HepG2 (cell line): Measurements from ENCODE around the gene MAP2K7. TPM values are rescaled to one million over a fixed set of nuclear protein-coding genes. Genes with fewer than 3 reads are reported as not detected.

ENCODE experiments used
- ATAD3A ChIP-seq: sonication (generic); formaldehyde crosslinking; IDR thresholded peaks from 2 replicates; pipeline ENCODE4 v1.4.0; 2020; ENCODE audit warnings: missing genetic modification reagents
- BCL6 ChIP-seq: IDR thresholded peaks from 2 replicates; pipeline ENCODE4 v1.6.1; 2016; ENCODE audit warnings: missing genetic modification reagents, missing compliant biosample characterization
- GLI4 ChIP-seq: sonication (generic); formaldehyde crosslinking; IDR thresholded peaks from 2 replicates; pipeline ENCODE4 v1.5.1; 2020; ENCODE audit warnings: missing genetic modification reagents, mild to moderate bottlenecking, moderate library complexity, borderline replicate concordance
- HMG20B ChIP-seq: conservative IDR thresholded peaks from 2 replicates; pipeline ENCODE4 v1.6.1; 2016; ENCODE audit warnings: missing genetic modification reagents, missing compliant biosample characterization
- HNRNPL ChIP-seq: fragments of 200-400 bp; formaldehyde crosslinking; IDR thresholded peaks from 2 replicates; pipeline ENCODE4 v1.6.1; 2017; ENCODE audit warnings: mild to moderate bottlenecking, low read depth, low read length
- KDM2A ChIP-seq: sonication (generic); formaldehyde crosslinking; IDR thresholded peaks from 2 replicates; pipeline ENCODE4 v1.4.0; 2020; ENCODE audit warnings: low read depth, missing genetic modification reagents, borderline replicate concordance
- PTBP1 ChIP-seq: fragments of 200-400 bp; formaldehyde crosslinking; IDR thresholded peaks from 2 replicates; pipeline ENCODE4 v1.6.1; 2018; ENCODE audit warnings: low read length, low read depth; ENCODE audit not compliant: poor library complexity, severe bottlenecking
- SAP130 ChIP-seq: IDR thresholded peaks from 2 replicates; pipeline ENCODE4 v1.6.1; 2016; ENCODE audit warnings: low read depth
- SIN3B ChIP-seq: fragments of 150-350 bp; IDR thresholded peaks from 2 replicates; pipeline ENCODE4 v1.6.1; 2014; ENCODE audit warnings: low read length
- SP5 ChIP-seq: IDR thresholded peaks from 2 replicates; pipeline ENCODE4 v1.6.1; 2016; ENCODE audit warnings: low read depth, borderline replicate concordance
- STAT5B ChIP-seq: sonication (generic); formaldehyde crosslinking; IDR thresholded peaks from 2 replicates; pipeline ENCODE4 v1.4.0; 2020; ENCODE audit warnings: missing genetic modification reagents
- TAF15 ChIP-seq: fragments of 200-400 bp; formaldehyde crosslinking; IDR thresholded peaks from one replicate; pipeline ENCODE4 v1.6.1; 2018; ENCODE audit warnings: mild to moderate bottlenecking, low read depth, low read length; ENCODE audit not compliant: poor library complexity, severe bottlenecking
- ZFP36 ChIP-seq: fragments of 150-350 bp; IDR thresholded peaks from 2 replicates; pipeline ENCODE4 v1.6.1; 2018; ENCODE audit warnings: borderline replicate concordance, low read length, low read depth; ENCODE audit not compliant: partially characterized antibody
- ZNF207 ChIP-seq: fragments of 450-650 bp; IDR thresholded peaks from 2 replicates; pipeline ENCODE4 v1.6.1; 2016; ENCODE audit warnings: antibody characterized with exemption, borderline replicate concordance
- ZNF431 ChIP-seq: sonication (generic); formaldehyde crosslinking; IDR thresholded peaks from 2 replicates; pipeline ENCODE4 v1.9.0; 2022; ENCODE audit warnings: missing genetic modification reagents, low read depth, mild to moderate bottlenecking, borderline replicate concordance
- ZNF468 ChIP-seq: sonication (generic); formaldehyde crosslinking; IDR thresholded peaks from 2 replicates; pipeline ENCODE4 v1.8.0; 2022; ENCODE audit warnings: mild to moderate bottlenecking, moderate library complexity, missing genetic modification reagents
- ZNF614 ChIP-seq: IDR thresholded peaks from 2 replicates; pipeline ENCODE4 v1.6.1; 2018; ENCODE audit warnings: missing biosample characterization, missing genetic modification reagents, inconsistent platforms, borderline replicate concordance
- ZNF724P ChIP-seq: sonication (generic); formaldehyde crosslinking; IDR thresholded peaks from 2 replicates; pipeline ENCODE4 v1.8.0; 2022; ENCODE audit warnings: missing genetic modification reagents, borderline replicate concordance
- ZSCAN21 ChIP-seq: sonication (generic); formaldehyde crosslinking; IDR thresholded peaks from 2 replicates; pipeline ENCODE4 v1.8.0; 2022; ENCODE audit warnings: mild to moderate bottlenecking, missing genetic modification reagents, moderate library complexity, borderline replicate concordance
- polyA plus RNA-seq, 8 experiments: library from polyadenylated mRNA; depleted of rRNA in 3 of 8; stranded (reverse) in 7 of 8; unstranded in 1 of 8; fragments of >200 nt; fragmentation: Illumina TruSeq in 4 of 8; extraction: Trizol in 4 of 8; gene quantifications; 2 replicates each; pipeline versions ENCODE4 v1.2.1 to v1.2.3, GENCODE V29; 2011 to 2016; ENCODE audit warnings: low read depth in 4 of 8, missing spikeins in 1 of 8, mixed read lengths in 1 of 8; ENCODE audit not compliant: insufficient read depth in 1 of 8
- total RNA-seq, 5 experiments: library from RNA; depleted of rRNA; stranded (reverse); fragments of >200 nt; fragmentation: Illumina TruSeq; extraction: Trizol; gene quantifications; 2 replicates each; pipeline ENCODE4 v1.2.3, GENCODE V29; 2016; ENCODE audit warnings: low read depth in 1 of 5
- TF ChIP-seq, protein P1 (sequence below): IDR thresholded peaks from 2 replicates; pipeline ENCODE4 v1.6.1; 2016; ENCODE audit warnings: missing genetic modification reagents, missing compliant biosample characterization
- TF ChIP-seq, protein P2 (sequence below): sonication (generic); formaldehyde crosslinking; IDR thresholded peaks from 2 replicates; pipeline ENCODE4 v1.5.0; 2020; ENCODE audit warnings: missing genetic modification reagents
- TF ChIP-seq, protein P3 (sequence below): sonication (generic); formaldehyde crosslinking; IDR thresholded peaks from 2 replicates; pipeline ENCODE4 v1.5.1; 2020; ENCODE audit warnings: missing genetic modification reagents, mild to moderate bottlenecking, borderline replicate concordance
- TF ChIP-seq, protein P4 (sequence below): sonication (generic); formaldehyde crosslinking; IDR thresholded peaks from 2 replicates; pipeline ENCODE4 v1.4.0; 2020; ENCODE audit warnings: mild to moderate bottlenecking, missing genetic modification reagents
- TF ChIP-seq, protein P5 (sequence below): sonication (generic); formaldehyde crosslinking; IDR thresholded peaks from 2 replicates; pipeline ENCODE4 v1.8.0; 2022; ENCODE audit warnings: mild to moderate bottlenecking, missing genetic modification reagents

MAP2K7 gene
- total and polyA plus RNA-seq, 2 of the 13 experiments (the other 11 are each of a cell fraction or from before 2014, with no cell fraction given): 9.0 to 10.8 TPM

DNA sequence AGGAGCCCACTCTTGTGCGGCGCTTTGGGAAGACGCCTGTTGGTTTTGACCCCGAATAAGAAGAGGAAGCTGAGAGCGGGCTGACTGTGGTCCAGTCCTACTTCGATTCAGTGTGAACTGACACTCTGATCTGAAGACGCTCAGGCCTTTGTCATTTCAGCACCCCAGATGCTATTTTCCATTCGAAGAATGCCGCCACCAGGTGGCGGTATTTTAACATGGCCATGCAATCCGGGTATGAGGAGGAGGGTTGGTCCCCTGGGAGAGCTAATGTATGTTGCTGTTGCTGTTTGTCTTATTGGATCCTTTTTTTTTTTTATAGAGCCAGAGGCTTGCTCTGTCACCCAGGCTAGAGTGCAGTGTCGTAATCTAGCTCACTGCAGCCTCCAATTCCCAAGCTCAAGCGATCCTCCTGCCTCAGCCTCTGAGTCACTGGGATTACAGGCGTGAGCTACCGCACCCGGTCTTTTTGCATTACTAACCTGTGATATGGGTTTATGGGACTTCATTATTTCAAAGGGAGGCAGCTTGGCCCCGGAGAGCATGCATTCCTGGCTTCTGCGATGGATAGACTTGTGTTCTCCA lies 40.6 kb downstream of the MAP2K7 start (continued):
- no peak for TF ChIP-seq ZNF207
- TF ChIP-seq ZNF468 (CRISPR knock-in tag): no peak
- TF ChIP-seq TAF15: no peak
- no peak for TF ChIP-seq SP5 (CRISPR knock-in tag)
- TF ChIP-seq, protein P1, sequence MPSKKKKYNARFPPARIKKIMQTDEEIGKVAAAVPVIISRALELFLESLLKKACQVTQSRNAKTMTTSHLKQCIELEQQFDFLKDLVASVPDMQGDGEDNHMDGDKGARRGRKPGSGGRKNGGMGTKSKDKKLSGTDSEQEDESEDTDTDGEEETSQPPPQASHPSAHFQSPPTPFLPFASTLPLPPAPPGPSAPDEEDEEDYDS: no peak
- no peak for TF ChIP-seq PTBP1
- TF ChIP-seq, protein P2, sequence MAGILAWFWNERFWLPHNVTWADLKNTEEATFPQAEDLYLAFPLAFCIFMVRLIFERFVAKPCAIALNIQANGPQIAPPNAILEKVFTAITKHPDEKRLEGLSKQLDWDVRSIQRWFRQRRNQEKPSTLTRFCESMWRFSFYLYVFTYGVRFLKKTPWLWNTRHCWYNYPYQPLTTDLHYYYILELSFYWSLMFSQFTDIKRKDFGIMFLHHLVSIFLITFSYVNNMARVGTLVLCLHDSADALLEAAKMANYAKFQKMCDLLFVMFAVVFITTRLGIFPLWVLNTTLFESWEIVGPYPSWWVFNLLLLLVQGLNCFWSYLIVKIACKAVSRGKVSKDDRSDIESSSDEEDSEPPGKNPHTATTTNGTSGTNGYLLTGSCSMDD (CRISPR knock-in tag): no peak
- TF ChIP-seq SAP130 (CRISPR knock-in tag): peak; percentile 43
- TF ChIP-seq, protein P3, sequence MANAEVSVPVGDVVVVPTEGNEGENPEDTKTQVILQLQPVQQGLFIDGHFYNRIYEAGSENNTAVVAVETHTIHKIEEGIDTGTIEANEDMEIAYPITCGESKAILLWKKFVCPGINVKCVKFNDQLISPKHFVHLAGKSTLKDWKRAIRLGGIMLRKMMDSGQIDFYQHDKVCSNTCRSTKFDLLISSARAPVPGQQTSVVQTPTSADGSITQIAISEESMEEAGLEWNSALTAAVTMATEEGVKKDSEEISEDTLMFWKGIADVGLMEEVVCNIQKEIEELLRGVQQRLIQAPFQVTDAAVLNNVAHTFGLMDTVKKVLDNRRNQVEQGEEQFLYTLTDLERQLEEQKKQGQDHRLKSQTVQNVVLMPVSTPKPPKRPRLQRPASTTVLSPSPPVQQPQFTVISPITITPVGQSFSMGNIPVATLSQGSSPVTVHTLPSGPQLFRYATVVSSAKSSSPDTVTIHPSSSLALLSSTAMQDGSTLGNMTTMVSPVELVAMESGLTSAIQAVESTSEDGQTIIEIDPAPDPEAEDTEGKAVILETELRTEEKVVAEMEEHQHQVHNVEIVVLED (CRISPR knock-in tag): no peak
- TF ChIP-seq, protein P4, sequence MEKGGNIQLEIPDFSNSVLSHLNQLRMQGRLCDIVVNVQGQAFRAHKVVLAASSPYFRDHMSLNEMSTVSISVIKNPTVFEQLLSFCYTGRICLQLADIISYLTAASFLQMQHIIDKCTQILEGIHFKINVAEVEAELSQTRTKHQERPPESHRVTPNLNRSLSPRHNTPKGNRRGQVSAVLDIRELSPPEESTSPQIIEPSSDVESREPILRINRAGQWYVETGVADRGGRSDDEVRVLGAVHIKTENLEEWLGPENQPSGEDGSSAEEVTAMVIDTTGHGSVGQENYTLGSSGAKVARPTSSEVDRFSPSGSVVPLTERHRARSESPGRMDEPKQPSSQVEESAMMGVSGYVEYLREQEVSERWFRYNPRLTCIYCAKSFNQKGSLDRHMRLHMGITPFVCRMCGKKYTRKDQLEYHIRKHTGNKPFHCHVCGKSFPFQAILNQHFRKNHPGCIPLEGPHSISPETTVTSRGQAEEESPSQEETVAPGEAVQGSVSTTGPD (CRISPR knock-in tag): no peak
- TF ChIP-seq HMG20B (CRISPR knock-in tag): no peak
- TF ChIP-seq, protein P5, sequence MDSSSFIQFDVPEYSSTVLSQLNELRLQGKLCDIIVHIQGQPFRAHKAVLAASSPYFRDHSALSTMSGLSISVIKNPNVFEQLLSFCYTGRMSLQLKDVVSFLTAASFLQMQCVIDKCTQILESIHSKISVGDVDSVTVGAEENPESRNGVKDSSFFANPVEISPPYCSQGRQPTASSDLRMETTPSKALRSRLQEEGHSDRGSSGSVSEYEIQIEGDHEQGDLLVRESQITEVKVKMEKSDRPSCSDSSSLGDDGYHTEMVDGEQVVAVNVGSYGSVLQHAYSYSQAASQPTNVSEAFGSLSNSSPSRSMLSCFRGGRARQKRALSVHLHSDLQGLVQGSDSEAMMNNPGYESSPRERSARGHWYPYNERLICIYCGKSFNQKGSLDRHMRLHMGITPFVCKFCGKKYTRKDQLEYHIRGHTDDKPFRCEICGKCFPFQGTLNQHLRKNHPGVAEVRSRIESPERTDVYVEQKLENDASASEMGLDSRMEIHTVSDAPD (CRISPR knock-in tag): no peak
- no peak for TF ChIP-seq GLI4 (CRISPR knock-in tag)
- no peak; the same call in 1 of the 2 replicates for TF ChIP-seq ZNF614 (CRISPR knock-in tag)
- TF ChIP-seq ZSCAN21 (CRISPR knock-in tag): no peak
- TF ChIP-seq SIN3B: 0 out of 2 replicates have a peak, but pooled peaks have one; percentile 7
- no peak for TF ChIP-seq ZNF431
- no peak for TF ChIP-seq BCL6 (CRISPR knock-in tag)
- TF ChIP-seq ZNF724P (CRISPR knock-in tag): no peak
- no peak for TF ChIP-seq ZFP36
- TF ChIP-seq ATAD3A (CRISPR knock-in tag): 0 out of 2 replicates have a peak, but pooled peaks have one; percentile 51
- TF ChIP-seq STAT5B: 0 out of 2 replicates have a peak, but pooled peaks have one; percentile 33
- TF ChIP-seq HNRNPL: no peak
- TF ChIP-seq KDM2A (CRISPR knock-in tag): no peak
